A673 (cell line): Measurements from ENCODE around the gene CROCC2.

ENCODE experiments used
- CTCF ChIP-seq: fragments of 300-800, 200-600 bp; sonication (generic); conservative IDR thresholded peaks from 2 replicates; pipeline ENCODE4 v1.5.1; 2017; ENCODE audit warnings: low read depth, mild to moderate bottlenecking, antibody characterized with exemption, low read length, moderate library complexity, mixed read lengths
- EZH2 ChIP-seq: fragments of 200-600 bp; sonication (generic); IDR thresholded peaks from 2 replicates; pipeline ENCODE4 v1.6.1; 2017; ENCODE audit warnings: borderline replicate concordance, low read depth, mild to moderate bottlenecking, mixed read lengths, antibody characterized with exemption, low read length; ENCODE audit not compliant: poor library complexity, severe bottlenecking

- TF ChIP-seq CTCF (no peak), EZH2 (no peak)
These were observed 30.1 kb upstream of the CROCC2 start for GRCh38 chr2:240876035-240876474.
